IMR-90 (cell line): Measurements from ENCODE around the gene GLIS1. TPM values are rescaled to one million over a fixed set of nuclear protein-coding genes. Genes with fewer than 3 reads are reported as not detected.

Experiments used
- ATAC-seq: fragments of 200-7000 bp; cut with Tn5 transposase; 2 replicates; pipeline ENCODE4 v1.9.1; 2020; ENCODE audit warnings: low read depth, mild to moderate bottlenecking, moderate library complexity
- BruUV-seq: library from RNA; stranded (reverse); fragments of 400-500 nt; replicated peaks from 2 replicates; lab custom pipeline; 2021; lab: Mats Ljungman, UMichigan
- CTCF ChIA-PET: fragments of 300-600 bp; formaldehyde crosslinking; extraction: SDS; loops from one replicate; lab custom pipeline; 2021; ENCODE audit warnings: antibody characterized with exemption; lab: Yijun Ruan, JAX
- POLR2A ChIA-PET: fragments of 300-600 bp; sonication (Branson Sonifier 250); formaldehyde crosslinking; loops from one replicate; lab custom pipeline; 2022; ENCODE audit warnings: antibody characterized with exemption; ENCODE audit not compliant: unreplicated experiment; lab: Charles Lee
- DNase-seq: peaks from one replicate; pipeline ENCODE4 v3.0.0; 2013
- H2AFZ ChIP-seq: replicated peaks from 2 replicates; pipeline ENCODE3; 2013; ENCODE audit warnings: low read length, mild to moderate bottlenecking; ENCODE audit not compliant: poor library complexity
- H2AK5ac ChIP-seq: 2 replicates; pipeline ENCODE4 v1.6.1; 2013; ENCODE audit warnings: low read depth, low read length, inconsistent platforms
- H2AK9ac ChIP-seq: replicated peaks from 2 replicates; pipeline ENCODE3; 2013; ENCODE audit warnings: mild to moderate bottlenecking, low read depth, low read length, moderate library complexity; ENCODE audit not compliant: poor library complexity
- H2BK120ac ChIP-seq: 2 replicates; pipeline ENCODE4 v1.6.1; 2013; ENCODE audit warnings: low read depth, low read length, inconsistent platforms
- H2BK15ac ChIP-seq: 3 replicates; pipeline ENCODE4 v1.6.1; 2013; ENCODE audit warnings: low read depth, low read length, inconsistent platforms
- H2BK20ac ChIP-seq: 2 replicates; pipeline ENCODE4 v1.6.1; 2013; ENCODE audit warnings: low read depth, mild to moderate bottlenecking, inconsistent platforms, low read length, moderate library complexity
- H2BK5ac ChIP-seq: 2 replicates; pipeline ENCODE4 v1.6.1; 2013; ENCODE audit warnings: mild to moderate bottlenecking, low read depth, low read length, inconsistent platforms; ENCODE audit not compliant: poor library complexity, severe bottlenecking
- H3K14ac ChIP-seq: replicated peaks from 2 replicates; pipeline ENCODE4 v1.6.1; 2013; ENCODE audit warnings: low read depth, low read length, inconsistent platforms
- H3K18ac ChIP-seq: 2 replicates; pipeline ENCODE4 v1.6.1; 2013; ENCODE audit warnings: low read depth, low read length, control low read depth
- H3K23ac ChIP-seq: 2 replicates; pipeline ENCODE4 v1.6.1; 2013; ENCODE audit warnings: low read depth, low read length, inconsistent platforms
- H3K27ac ChIP-seq: 2 replicates; pipeline ENCODE4 v1.5.1; 2013; ENCODE audit warnings: mild to moderate bottlenecking, control low read depth, low read length; ENCODE audit not compliant: insufficient read depth
- H3K27me3 ChIP-seq: 2 replicates; pipeline ENCODE4 v1.6.1; 2013; ENCODE audit warnings: low read length; ENCODE audit not compliant: control insufficient read depth, insufficient read depth
- H3K36me3 ChIP-seq: 2 replicates; pipeline ENCODE4 v1.6.1; 2013; ENCODE audit warnings: low read length, mixed read lengths; ENCODE audit not compliant: control insufficient read depth, insufficient read depth
- H3K4ac ChIP-seq: 2 replicates; pipeline ENCODE4 v1.6.1; 2013; ENCODE audit warnings: low read depth, low read length, inconsistent platforms
- H3K4me1 ChIP-seq: 2 replicates; pipeline ENCODE4 v1.6.1; 2013; ENCODE audit warnings: low read length, mixed read lengths; ENCODE audit not compliant: control insufficient read depth, insufficient read depth
- H3K4me2 ChIP-seq: 2 replicates; pipeline ENCODE4 v1.6.1; 2013; ENCODE audit warnings: low read depth, mild to moderate bottlenecking, control low read depth, low read length, moderate library complexity
- H3K4me3 ChIP-seq: 2 replicates; pipeline ENCODE4 v1.5.1; 2013; ENCODE audit warnings: low read depth, mild to moderate bottlenecking, control low read depth, low read length, moderate library complexity; ENCODE audit not compliant: insufficient read depth
- H3K56ac ChIP-seq: 2 replicates; pipeline ENCODE4 v1.6.1; 2013; ENCODE audit warnings: low read length, inconsistent platforms; ENCODE audit not compliant: insufficient read depth; ENCODE audit errors: extremely low read depth
- H3K79me1 ChIP-seq, 2 experiments: 2 replicates each; pipeline ENCODE4 v1.6.1; 2013; ENCODE audit warnings: low read length in 2 of 2, inconsistent platforms in 1 of 2, low read depth in 1 of 2
- H3K9ac ChIP-seq: 2 replicates; pipeline ENCODE4 v1.6.1; 2013; ENCODE audit warnings: low read depth, low read length, control low read depth
- H3K9me1 ChIP-seq: 2 replicates; pipeline ENCODE4 v1.6.1; 2013; ENCODE audit warnings: low read length, inconsistent platforms; ENCODE audit not compliant: insufficient read depth
- H3K9me3 ChIP-seq: 2 replicates; pipeline ENCODE4 v1.6.1; 2013; ENCODE audit warnings: low read length; ENCODE audit not compliant: control insufficient read depth, insufficient read depth
- H4K20me1 ChIP-seq: 2 replicates; pipeline ENCODE4 v1.6.1; 2013; ENCODE audit warnings: low read length, inconsistent platforms; ENCODE audit not compliant: insufficient read depth
- H4K5ac ChIP-seq: 2 replicates; pipeline ENCODE4 v1.6.1; 2013; ENCODE audit warnings: mild to moderate bottlenecking, low read depth, low read length, control low read depth
- H4K8ac ChIP-seq, 2 experiments: 2 replicates each; pipeline ENCODE4 v1.6.1; 2013; ENCODE audit warnings: low read depth in 2 of 2, low read length in 2 of 2, control low read depth in 1 of 2, inconsistent platforms in 1 of 2
- H4K91ac ChIP-seq: 2 replicates; pipeline ENCODE4 v1.6.1; 2013; ENCODE audit warnings: low read depth, low read length, inconsistent platforms; ENCODE audit not compliant: insufficient read depth
- MAFK ChIP-seq: IDR thresholded peaks from 2 replicates; pipeline ENCODE4 v1.6.1; 2012; ENCODE audit warnings: low read depth, low read length, improper control_type of control experiment
- MXI1 ChIP-seq: IDR thresholded peaks from 2 replicates; pipeline ENCODE4 v1.6.1; 2012; ENCODE audit warnings: low read depth, mild to moderate bottlenecking, low read length, moderate library complexity, borderline replicate concordance
- USF2 ChIP-seq: fragments of 150-350 bp; IDR thresholded peaks from 2 replicates; pipeline ENCODE4 v1.6.1; 2017; ENCODE audit warnings: mild to moderate bottlenecking, antibody characterized with exemption, low read length, low read depth
- WGBS, 2 experiments: methylation state at CpG; one replicate each; pipeline versions ENCODE4 v1.1.5 to v1.1.7; 2013; ENCODE audit warnings: missing lambda C conversion rate in 2 of 2; ENCODE audit not compliant: insufficient read length in 1 of 2; ENCODE audit errors: extremely low coverage in 2 of 2; 5-methylcytosine and 5-hydroxymethylcytosine counted together
- dilution Hi-C: fragments of 300-500 bp; cut with HindIII; formaldehyde crosslinking; loops from one replicate; pipeline ENCODE4 v1.14.3; 2018; ENCODE audit warnings: low sequenced_read_pairs; ENCODE audit not compliant: unreplicated experiment
- in situ Hi-C: fragments of 300-500 bp; cut with MboI; formaldehyde crosslinking; loops from 3 replicates; pipeline ENCODE4 v1.14.3; 2019; ENCODE audit warnings: low sequenced_read_pairs, inconsistent platforms, mixed read lengths
- intact Hi-C: fragments of 100-400 bp; cut with micrococcal nuclease; formaldehyde crosslinking; loops from 2 replicates; pipeline ENCODE4 v1.10.0; 2022
- polyA plus RNA-seq, 3 experiments: library from polyadenylated mRNA; depleted of rRNA; stranded (reverse); fragments of >200 nt; gene quantifications; 2 replicates each; pipeline ENCODE4 v1.2.3, GENCODE V29; 2012; ENCODE audit warnings: low replicate concordance in 1 of 3
- total RNA-seq: library from RNA; depleted of rRNA; stranded (reverse); fragments of >200 nt; gene quantifications from 2 replicates; pipeline ENCODE4 v1.2.3, GENCODE V29; 2012

GLIS1 gene
- total and polyA plus RNA-seq, 2 of the 4 experiments (the other 2 are of a cell fraction), result 0.18 to 2.3 TPM

DNA sequence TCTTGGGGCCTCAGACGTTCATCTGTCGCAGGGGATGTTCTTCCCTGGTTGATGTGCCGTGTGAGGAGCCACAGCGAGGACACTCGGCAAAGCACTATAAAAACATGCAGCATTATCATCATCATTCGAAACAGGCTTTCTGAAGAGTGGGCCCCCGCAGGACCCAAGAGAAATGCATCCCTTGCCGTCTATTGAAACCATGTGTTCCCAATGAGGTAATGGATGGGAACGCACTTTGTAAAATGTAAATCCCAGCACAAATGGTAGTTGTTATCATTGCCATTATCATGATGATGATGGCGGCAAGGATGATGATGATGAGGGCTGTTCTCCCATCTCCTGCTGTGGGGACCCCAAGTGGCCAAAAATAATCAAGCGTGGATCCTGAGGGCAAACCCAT, 76.8 kb downstream of the GLIS1 start:
- no peak for DNase-seq
- Histone ChIP-seq H3K9ac (no peak overlapping the region), H3K36me3 (no peaks in the 10 kb centered on the region; the same call in 1 of the 2 replicates), H3K9me3 (no peaks in the 10 kb centered on the region), H3K4ac (no peak overlapping the region), H2BK15ac (no peak overlapping the region), H4K20me1 (peaks cover 23% of the 10 kb centered on the region; the same call in 1 of the 2 replicates), H3K27me3 (peaks cover 9% of the 10 kb centered on the region), H3K79me1 (0 out of 4 replicates have a peak, but pooled peaks cover 0 to 6% of the 10 kb centered on the region in 2 experiments), H3K9me1 (peaks cover 14% of the 10 kb centered on the region), H4K5ac (no peak overlapping the region), H2BK5ac (no peak overlapping the region), H3K27ac (no peak overlapping the region), H3K4me1 (no peaks in the 10 kb centered on the region), H4K8ac (no peak overlapping the region), H2AK9ac (no peak overlapping the region), H2BK20ac (no peak overlapping the region), H3K23ac (no peak overlapping the region), H3K14ac (no peak overlapping the region), H3K56ac (no peak overlapping the region), H2AK5ac (no peak overlapping the region), H3K18ac (no peak overlapping the region), H3K4me3 (no peak overlapping the region), H3K4me2 (no peak overlapping the region), H4K91ac (no peak overlapping the region), H2AFZ (no peak overlapping the region), H2BK120ac (no peak overlapping the region)
- in situ Hi-C loops (no loop called here), intact Hi-C loops (no loop called here), dilution Hi-C loops (no loop called here)
- no peak for ATAC-seq
- TF ChIP-seq USF2 (no peak), MAFK (no peak), MXI1 (no peak)
- POLR2A ChIA-PET, result no interaction called here
- CTCF ChIA-PET, result interaction anchor here (0.6 kb wide), 1 partner anchor 12 kb away, joined by 10 read pairs; no protein-coding TSS in a partner anchor
- 94% methylated on average over 3 of the region's 11 CpGs; no CpG with 5 or more reads in 1 of the 2 experiments for WGBS, 2 experiments
- BruUV-seq, result no TSS peak
